ENCODE results near the gene ACSL3.
"Not testable (repeated sequence)": the region's sequence is repeated elsewhere in the genome, so short reads cannot be mapped to it uniquely, and the experiment has no call there.

The ACSL3 gene

DNA sequence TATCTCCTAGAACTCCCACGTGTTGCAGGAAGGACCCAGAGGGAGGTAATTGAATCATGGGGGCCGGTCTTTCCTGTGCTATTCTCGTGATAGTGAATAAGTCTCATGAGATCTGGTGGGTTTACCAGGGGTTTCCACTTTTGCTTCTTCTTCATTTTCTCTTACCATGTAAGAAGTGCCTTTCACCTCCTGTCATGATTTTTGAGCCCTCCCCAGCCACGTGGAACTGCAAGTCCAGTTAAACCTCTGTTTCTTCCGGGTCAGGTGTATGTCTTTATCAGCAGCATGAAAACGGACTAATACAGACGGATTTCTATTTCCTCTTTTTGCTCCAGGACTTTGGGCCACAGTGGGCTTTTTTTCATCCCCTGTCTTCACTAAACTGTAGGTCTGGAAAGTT is 102.8 kb downstream of the ACSL3 start:
- DNase-seq (ENCODE audit: low read depth, low spot score) = no peak
- H3K27ac ChIP-seq = no peak overlapping the region

GRCh38 chr2:222964376-222965031 is 103.7 kb downstream of the ACSL3 start:
- DNase-seq (ENCODE audit: low read depth, low spot score) = no peak
- H3K27ac ChIP-seq = no peak overlapping the region

DNA sequence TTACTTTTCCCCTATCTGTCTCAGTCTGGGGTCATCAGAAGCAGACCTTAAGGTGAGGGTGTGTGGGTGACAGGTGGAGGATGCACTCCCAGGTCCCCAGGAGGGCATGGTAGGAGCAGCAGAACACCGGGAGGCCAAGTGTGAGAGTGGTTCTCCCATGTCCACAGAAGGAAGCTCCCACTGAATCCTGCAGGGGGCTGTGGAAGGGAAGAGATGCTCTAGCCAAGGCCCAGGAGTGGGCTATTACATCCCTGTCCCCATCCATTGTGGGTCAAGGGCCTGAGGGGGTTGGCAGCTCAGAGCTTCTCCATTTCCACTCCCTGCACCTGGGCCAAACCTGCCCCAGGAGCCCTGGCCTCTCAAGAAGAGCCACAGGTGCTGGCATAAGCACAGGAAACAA is 104.7 kb downstream of the ACSL3 start:
- no peak overlapping the region for H3K27ac ChIP-seq
- no peak for DNase-seq (ENCODE audit: low read depth, low spot score)

DNA sequence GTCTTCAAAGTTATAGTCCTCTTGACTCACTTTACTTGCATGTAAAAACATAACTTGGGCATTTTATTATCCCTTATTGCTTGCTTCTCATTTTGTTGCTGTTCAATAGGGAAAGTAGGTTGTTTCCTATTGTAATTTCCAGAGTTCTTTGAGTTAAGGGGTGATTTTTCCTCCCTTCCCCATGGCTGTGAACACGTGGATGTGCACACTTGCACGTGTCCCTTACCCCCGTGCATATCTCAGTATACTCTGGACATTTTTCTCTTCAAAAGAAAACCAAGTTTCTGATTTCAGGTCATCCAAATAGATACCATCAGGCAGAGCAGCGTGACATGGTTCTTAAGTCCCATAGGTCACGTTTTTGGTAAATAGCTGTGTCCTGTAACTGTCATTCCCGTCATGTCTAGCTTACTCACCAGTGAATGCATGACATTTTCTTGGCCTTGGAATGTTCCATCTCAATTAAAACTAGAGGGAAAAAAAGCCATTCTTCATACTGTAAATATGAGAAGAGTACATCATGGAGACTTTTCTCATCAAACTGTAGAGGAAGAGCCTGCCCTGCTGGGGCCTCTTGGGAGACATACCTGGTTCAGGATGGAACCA is 107.8 kb downstream of the ACSL3 start:
- no peak for DNase-seq (ENCODE audit: low read depth, low spot score)
- no peak overlapping the region for H3K27ac ChIP-seq

DNA sequence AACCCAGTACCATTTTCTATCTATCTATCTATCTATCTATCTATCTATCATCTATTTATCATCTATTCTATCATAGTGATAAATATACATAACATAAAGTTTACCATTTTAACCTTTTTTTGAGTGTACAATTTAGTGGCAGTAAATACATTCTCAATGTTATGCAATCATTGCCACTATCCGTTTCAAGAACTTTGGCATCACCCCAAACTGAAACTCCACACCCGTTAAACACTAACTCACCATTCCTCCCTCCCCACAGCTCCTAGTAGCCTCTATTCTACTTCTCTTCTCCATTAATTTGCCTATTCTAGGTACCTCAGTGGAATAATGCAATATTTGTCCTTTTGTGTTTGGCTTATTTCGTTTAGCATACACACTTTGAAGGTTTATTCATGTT is 108.7 kb downstream of the ACSL3 start:
- no peak for DNase-seq (ENCODE audit: low read depth, low spot score)
- no peak overlapping the region for H3K27ac ChIP-seq

- no peak overlapping the region for H3K27ac ChIP-seq
- DNase-seq (ENCODE audit: low read depth, low spot score) = no peak
Measured at GRCh38 chr2:222972420-222972819, 111.6 kb downstream of the ACSL3 start.

- no peak overlapping the region for H3K27ac ChIP-seq
- no peak for DNase-seq (ENCODE audit: low read depth, low spot score)
Measured at GRCh38 chr2:222973237-222973636, 112.4 kb downstream of the ACSL3 start.

GRCh38 chr2:222973733-222974132 is 112.9 kb downstream of the ACSL3 start:
- no peak overlapping the region for H3K27ac ChIP-seq
- DNase-seq (ENCODE audit: low read depth, low spot score) = no peak

- no peak overlapping the region for H3K27ac ChIP-seq
- DNase-seq (ENCODE audit: low read depth, low spot score) = no peak
Measured at GRCh38 chr2:222976521-222977061, 115.8 kb downstream of the ACSL3 start.

DNA sequence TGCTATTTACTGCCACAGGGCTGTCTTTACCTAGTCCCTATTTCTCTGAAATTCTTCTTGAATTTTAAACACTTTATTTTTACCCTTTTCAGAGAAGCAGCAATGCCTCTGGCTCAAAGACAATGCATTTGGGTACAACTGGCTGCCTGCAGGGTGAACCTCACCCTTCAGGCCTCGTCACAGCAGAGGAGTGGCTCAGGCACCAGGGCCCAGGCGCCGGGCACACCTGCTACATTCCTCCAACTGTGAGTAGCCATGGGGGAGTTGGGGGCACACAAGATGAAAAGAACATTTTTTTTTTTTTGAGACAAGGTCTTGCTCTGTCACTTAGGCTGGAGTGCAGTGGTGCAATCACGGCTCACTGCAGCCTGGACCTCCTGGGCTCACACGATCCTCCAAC is 116.3 kb downstream of the ACSL3 start:
- no peak overlapping the region for H3K27ac ChIP-seq
- DNase-seq (ENCODE audit: low read depth, low spot score) = no peak

GRCh38 chr2:222978850-222979249 is 118.0 kb downstream of the ACSL3 start:
- no peak overlapping the region for H3K27ac ChIP-seq
- no peak for DNase-seq (ENCODE audit: low read depth, low spot score)

DNA sequence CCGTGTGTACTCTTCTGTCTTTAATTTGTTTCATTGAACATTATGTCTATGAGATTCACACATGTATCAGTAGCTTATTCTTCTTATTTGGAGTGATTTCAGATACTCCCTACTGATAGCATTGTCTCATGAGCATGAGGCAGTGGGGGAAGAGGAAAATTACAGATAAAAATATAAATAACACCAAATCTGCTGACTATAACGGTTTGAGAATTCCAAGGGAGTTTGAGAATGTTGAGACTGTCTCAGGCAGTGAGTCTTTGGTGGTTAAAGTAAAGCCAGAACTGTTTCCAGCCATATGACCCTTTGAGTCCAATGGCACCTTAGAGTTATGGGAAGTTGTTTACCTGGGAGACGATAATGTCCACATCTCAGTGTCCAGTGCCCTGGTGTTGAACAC is 118.6 kb downstream of the ACSL3 start:
- H3K27ac ChIP-seq = no peak overlapping the region
- DNase-seq (ENCODE audit: low read depth, low spot score) = no peak

GRCh38 chr2:222982010-222982908 is 121.4 kb downstream of the ACSL3 start:
- peak; percentile 10 for DNase-seq (ENCODE audit: low read depth, low spot score)
- H3K27ac ChIP-seq = peak overlapping the region; percentile 32

DNA sequence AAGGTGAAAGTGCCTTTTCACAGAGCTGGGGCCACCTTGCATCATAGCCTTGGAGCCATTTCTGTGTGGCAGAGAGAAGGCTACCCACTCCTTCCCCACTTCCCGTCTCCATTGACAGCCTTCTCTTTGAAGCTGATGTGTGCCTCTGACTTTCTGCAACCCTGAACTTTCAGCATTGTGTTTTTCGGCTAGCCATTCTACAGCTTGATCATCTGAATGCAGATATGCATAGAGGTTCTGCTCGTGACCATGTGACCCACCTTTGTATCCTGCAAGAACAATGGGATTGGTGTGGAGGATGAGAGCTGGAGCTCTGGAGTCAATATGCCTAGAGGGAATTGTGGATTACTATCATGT is 122.1 kb downstream of the ACSL3 start:
- DNase-seq (ENCODE audit: low read depth, low spot score) = no peak
- no peak overlapping the region for H3K27ac ChIP-seq

- H3K27ac ChIP-seq = no peak overlapping the region
- DNase-seq (ENCODE audit: low read depth, low spot score) = no peak
Measured at GRCh38 chr2:222984908-222985307, 124.1 kb downstream of the ACSL3 start.

DNA sequence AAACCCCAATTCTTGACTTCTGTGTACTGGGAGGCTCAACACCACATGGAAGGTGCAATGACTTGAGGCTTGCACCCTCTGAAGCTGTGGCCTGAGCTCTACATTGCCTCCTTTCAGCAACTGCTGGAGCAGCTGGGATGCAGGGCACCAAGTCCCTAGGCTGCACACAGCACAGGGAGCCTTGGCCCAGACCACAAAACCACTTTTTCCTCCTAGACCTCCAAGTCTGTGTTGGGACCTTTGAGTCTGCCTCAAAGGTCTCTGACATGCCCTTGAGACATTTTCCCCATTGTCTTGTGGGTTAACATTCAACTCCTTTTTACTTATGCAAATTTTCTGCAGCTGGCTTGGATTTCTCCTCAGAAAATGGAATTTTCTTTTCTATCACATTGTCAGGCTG is 128.6 kb downstream of the ACSL3 start:
- DNase-seq (ENCODE audit: low read depth, low spot score) = no peak
- H3K27ac ChIP-seq = no peak overlapping the region

- DNase-seq (ENCODE audit: low read depth, low spot score); H3K27ac ChIP-seq: not testable (repeated sequence)
Measured at GRCh38 chr2:222990206-222990605, 129.4 kb downstream of the ACSL3 start.

- no peak overlapping the region for H3K27ac ChIP-seq
- no peak for DNase-seq (ENCODE audit: low read depth, low spot score)
Measured at GRCh38 chr2:222992137-222992536, 131.3 kb downstream of the ACSL3 start.
